Calu3 (cell line): ENCODE measurements around the gene PACS2. TPM values are rescaled to one million over a fixed set of nuclear protein-coding genes. Genes with fewer than 3 reads are reported as not detected.

ENCODE experiments used
- BruUV-seq: library from RNA; stranded (reverse); fragments of 400-500 nt; replicated peaks from 2 replicates; lab custom pipeline; 2021; lab: Mats Ljungman, UMichigan
- CTCF ChIA-PET: fragments of 300-600 bp; sonication (Branson Sonifier 250); formaldehyde crosslinking; loops from one replicate; lab custom pipeline; 2022; ENCODE audit warnings: antibody characterized with exemption; lab: Charles Lee
- DNase-seq: peaks from one replicate; pipeline ENCODE4 v3.0.0; 2022
- H3K27ac Mint-ChIP-seq: one replicate; pipeline ENCODE4 v1.8.0; 2022; ENCODE audit warnings: mixed read lengths; ENCODE audit not compliant: unreplicated experiment
- H3K27me3 Mint-ChIP-seq: one replicate; pipeline ENCODE4 v1.8.0; 2022; ENCODE audit warnings: mixed read lengths; ENCODE audit not compliant: unreplicated experiment
- H3K36me3 Mint-ChIP-seq: one replicate; pipeline ENCODE4 v1.8.0; 2022; ENCODE audit warnings: mild to moderate bottlenecking, moderate library complexity, mixed read lengths; ENCODE audit not compliant: insufficient read depth, unreplicated experiment
- H3K4me1 Mint-ChIP-seq: one replicate; pipeline ENCODE4 v1.8.0; 2022; ENCODE audit warnings: mild to moderate bottlenecking, low read depth, mixed read lengths; ENCODE audit not compliant: unreplicated experiment
- H3K4me3 Mint-ChIP-seq: one replicate; pipeline ENCODE4 v1.8.0; 2022; ENCODE audit warnings: mild to moderate bottlenecking, low read depth, moderate library complexity, mixed read lengths; ENCODE audit not compliant: unreplicated experiment
- H3K9me3 Mint-ChIP-seq: one replicate; pipeline ENCODE4 v1.8.0; 2022; ENCODE audit warnings: low read depth, mixed read lengths; ENCODE audit not compliant: unreplicated experiment
- intact Hi-C: fragments of 100-400 bp; cut with micrococcal nuclease; formaldehyde crosslinking; loops from one replicate; pipeline ENCODE4 v1.10.0; 2022; ENCODE audit not compliant: unreplicated experiment
- total RNA-seq: library from RNA; stranded (reverse); gene quantifications from 2 replicates; pipeline ENCODE4 v1.2.3, GENCODE V29; 2022
- TF ChIP-seq, protein P1 (sequence below): fragments of 200-600 bp; IDR thresholded peaks from one replicate; pipeline ENCODE4 v1.8.0; 2022; ENCODE audit warnings: antibody characterized with exemption; ENCODE audit not compliant: unreplicated experiment

Gene PACS2
- total RNA-seq, 1 experiment from 2014 or later: 77.3 TPM

DNA sequence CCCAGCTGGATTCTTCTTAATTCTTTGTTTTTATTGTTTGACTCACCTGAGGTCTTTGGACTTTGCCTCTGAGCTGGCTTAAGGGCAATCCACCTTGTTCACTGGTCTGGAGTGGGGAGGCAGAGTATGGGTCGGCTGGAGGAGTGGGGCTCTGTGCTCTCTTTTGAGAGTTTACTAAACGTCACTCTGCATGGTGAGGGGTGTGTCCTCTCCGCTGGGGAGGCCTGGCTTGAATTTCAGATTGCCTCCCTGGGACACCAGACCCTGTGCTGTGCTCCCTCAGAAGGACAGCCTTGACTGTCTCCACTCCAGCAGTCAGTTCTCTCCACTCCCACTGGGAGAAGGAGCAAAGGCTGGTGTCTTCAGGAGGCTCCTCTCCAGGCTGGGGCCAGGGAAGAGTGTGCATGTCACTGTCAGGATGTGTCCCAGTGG lies 103.2 kb downstream of the PACS2 start:
- TF ChIP-seq, protein P1, sequence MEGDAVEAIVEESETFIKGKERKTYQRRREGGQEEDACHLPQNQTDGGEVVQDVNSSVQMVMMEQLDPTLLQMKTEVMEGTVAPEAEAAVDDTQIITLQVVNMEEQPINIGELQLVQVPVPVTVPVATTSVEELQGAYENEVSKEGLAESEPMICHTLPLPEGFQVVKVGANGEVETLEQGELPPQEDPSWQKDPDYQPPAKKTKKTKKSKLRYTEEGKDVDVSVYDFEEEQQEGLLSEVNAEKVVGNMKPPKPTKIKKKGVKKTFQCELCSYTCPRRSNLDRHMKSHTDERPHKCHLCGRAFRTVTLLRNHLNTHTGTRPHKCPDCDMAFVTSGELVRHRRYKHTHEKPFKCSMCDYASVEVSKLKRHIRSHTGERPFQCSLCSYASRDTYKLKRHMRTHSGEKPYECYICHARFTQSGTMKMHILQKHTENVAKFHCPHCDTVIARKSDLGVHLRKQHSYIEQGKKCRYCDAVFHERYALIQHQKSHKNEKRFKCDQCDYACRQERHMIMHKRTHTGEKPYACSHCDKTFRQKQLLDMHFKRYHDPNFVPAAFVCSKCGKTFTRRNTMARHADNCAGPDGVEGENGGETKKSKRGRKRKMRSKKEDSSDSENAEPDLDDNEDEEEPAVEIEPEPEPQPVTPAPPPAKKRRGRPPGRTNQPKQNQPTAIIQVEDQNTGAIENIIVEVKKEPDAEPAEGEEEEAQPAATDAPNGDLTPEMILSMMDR: no peak
- no TSS peak for BruUV-seq
- intact Hi-C loops: no loop called here
- Mint-ChIP-seq H3K36me3 (peaks cover 34% of the 10 kb centered on the region), H3K9me3 (no peaks in the 10 kb centered on the region), H3K27me3 (peaks cover 12% of the 10 kb centered on the region), H3K4me3 (no peak overlapping the region), H3K27ac (no peak overlapping the region), H3K4me1 (peaks cover 27% of the 10 kb centered on the region)
- no peak for DNase-seq
- CTCF ChIA-PET: interaction anchor here (0.5 kb wide), 1 partner anchor 104 kb away, joined by 4 read pairs; no protein-coding TSS in a partner anchor

DNA sequence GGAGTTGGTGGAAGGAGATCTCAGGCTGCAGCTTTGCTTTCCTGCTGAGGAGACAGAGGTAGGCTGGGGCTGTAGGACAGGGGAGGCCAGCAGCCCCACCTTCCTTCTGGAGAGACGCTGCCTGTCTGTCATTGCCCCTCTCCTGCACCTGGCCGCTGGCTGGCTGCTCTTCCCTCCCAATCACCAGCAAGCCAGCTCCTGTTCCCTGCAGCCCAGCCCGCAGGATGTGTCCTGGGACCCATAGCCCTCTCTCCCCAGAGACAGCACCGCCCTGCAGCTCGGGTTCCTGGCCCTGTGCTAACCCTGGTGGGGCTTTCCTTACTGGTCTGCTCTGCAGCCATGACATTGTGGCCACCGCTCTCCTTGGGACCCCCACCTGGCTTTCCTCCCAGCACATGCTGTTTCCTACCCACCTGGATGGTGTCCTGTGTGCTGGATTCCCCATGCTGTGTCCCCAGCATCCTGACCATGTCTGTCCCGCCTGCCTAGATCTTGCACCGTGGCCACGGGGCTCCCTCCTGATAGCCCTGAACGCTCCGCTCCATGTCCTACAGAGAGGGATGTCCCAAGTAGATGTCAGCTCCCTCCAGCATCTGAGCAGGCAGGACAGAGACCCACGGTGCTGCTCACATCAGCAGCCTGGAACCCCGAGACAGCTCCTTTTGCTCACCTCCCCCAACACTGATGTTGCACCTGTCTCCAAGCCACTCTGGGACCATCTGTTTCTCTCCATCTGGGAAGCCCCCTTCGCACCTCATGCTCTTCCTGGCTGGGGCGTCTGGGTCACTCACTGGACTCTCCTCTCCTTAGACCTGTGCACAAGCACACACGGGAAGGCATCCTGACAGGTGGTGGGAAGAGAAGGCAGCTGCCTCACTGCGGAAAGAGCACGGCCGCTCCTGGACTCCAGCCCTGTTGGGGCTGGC lies 104.0 kb downstream of the PACS2 start:
- H3K27ac Mint-ChIP-seq: no peak overlapping the region
- H3K9me3 Mint-ChIP-seq: no peaks in the 10 kb centered on the region
- CTCF ChIA-PET: interaction anchor here (0.5 to 0.6 kb wide), 2 partner anchors 16 to 105 kb away, joined by 4 read pairs; no protein-coding TSS in a partner anchor
- BruUV-seq: no TSS peak
- TF ChIP-seq, protein P1: no peak
- peaks cover 27% of the 10 kb centered on the region for H3K4me1 Mint-ChIP-seq
- intact Hi-C loops: no loop called here
- H3K36me3 Mint-ChIP-seq: peaks cover 36% of the 10 kb centered on the region
- DNase-seq: no peak
- peak overlapping the region; percentile 56 for H3K4me3 Mint-ChIP-seq
- H3K27me3 Mint-ChIP-seq: peaks cover 4% of the 10 kb centered on the region

DNA sequence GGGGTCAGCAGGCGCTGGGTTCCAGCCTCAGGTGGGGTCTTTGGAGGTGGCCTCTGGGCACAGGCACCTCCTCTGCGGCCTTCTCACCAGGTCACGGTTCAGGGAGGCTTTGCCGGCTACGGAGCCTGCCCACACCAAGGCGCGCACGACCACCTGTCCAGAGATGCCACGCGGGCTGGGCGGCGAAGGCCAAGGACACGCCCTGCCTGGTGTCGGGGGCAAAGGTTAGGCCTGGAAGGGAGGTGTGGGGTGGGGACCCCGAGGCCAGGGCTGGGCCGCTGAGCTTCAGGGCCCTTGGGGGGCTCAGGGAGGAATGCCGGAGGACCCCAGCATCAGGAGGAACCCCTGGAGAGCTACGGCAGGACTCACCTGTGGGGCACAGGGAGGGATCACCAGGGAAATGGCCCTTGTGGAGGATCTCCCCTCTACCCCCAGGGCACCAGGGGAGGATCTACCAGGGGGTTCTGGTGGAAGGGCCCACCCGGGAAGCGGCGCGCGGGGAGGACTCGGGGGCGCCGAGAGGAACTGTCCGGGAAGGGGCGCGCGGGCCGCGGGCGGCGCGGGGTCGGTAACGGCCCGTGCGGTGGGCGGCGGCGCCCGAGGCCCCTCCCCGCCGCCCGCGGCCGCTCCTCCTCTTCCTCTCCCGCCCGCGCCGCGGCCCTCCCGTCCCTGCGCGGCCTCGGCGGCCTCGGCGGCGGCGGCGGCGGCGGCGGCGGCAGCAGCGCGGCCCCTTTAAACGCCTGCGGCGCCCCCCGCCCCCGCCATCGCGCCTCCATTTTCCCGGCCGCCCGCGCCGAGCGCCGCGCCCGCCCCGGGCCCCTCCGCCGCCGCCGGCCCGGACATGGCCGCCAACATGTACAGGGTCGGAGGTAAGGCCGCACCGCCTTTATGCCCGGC lies 104.9 kb downstream of the PACS2 start, which contains the start of gene MTA1:
Gene MTA1, plus strand, starts transcription at position 633 of the 897 bp plus-strand sequence. Its CDS starts 209 bp downstream, at position 842.
- TF ChIP-seq, protein P1: no peak
- DNase-seq: peak; percentile 38
- no peaks in the 10 kb centered on the region for H3K9me3 Mint-ChIP-seq
- CTCF ChIA-PET: no interaction called here
- peak within 1 kb of the TSS; percentile 85 for H3K27ac Mint-ChIP-seq
- BruUV-seq: no TSS peak
- no peaks in the 10 kb centered on the region for H3K27me3 Mint-ChIP-seq
- H3K36me3 Mint-ChIP-seq: peaks cover 42% of the 10 kb centered on the region
- peaks cover 27% of the 10 kb centered on the region for H3K4me1 Mint-ChIP-seq
- intact Hi-C loops: no loop called here
- H3K4me3 Mint-ChIP-seq: peak within 1 kb of the TSS; percentile 93
